Osteocyte (in vitro differentiated cells): ENCODE results near the gene ZC3H12D. TPM values are rescaled to one million over a fixed set of nuclear protein-coding genes. Genes with fewer than 3 reads are reported as not detected.
"Not testable (repeated sequence)": the region's sequence is repeated elsewhere in the genome, so short reads cannot be mapped to it uniquely, and the experiment has no call there.

ENCODE experiments used
- DNase-seq: peaks from one replicate; pipeline ENCODE4 v3.0.0; 2021; ENCODE audit warnings: mixed read lengths; ENCODE audit not compliant: unreplicated experiment; ENCODE audit errors: extremely low spot score
- H3K27ac Mint-ChIP-seq: one replicate; pipeline ENCODE4 v1.8.0; 2021; ENCODE audit warnings: mild to moderate bottlenecking, mixed read lengths; ENCODE audit not compliant: unreplicated experiment
- H3K27me3 Mint-ChIP-seq: one replicate; pipeline ENCODE4 v1.8.0; 2021; ENCODE audit warnings: mixed read lengths; ENCODE audit not compliant: unreplicated experiment
- H3K36me3 Mint-ChIP-seq: one replicate; pipeline ENCODE4 v1.8.0; 2021; ENCODE audit warnings: mixed read lengths; ENCODE audit not compliant: unreplicated experiment
- H3K4me1 Mint-ChIP-seq: one replicate; pipeline ENCODE4 v1.8.0; 2021; ENCODE audit warnings: mixed read lengths; ENCODE audit not compliant: unreplicated experiment
- H3K4me3 Mint-ChIP-seq: one replicate; pipeline ENCODE4 v1.8.0; 2021; ENCODE audit warnings: mild to moderate bottlenecking, moderate library complexity, mixed read lengths; ENCODE audit not compliant: unreplicated experiment
- H3K9me3 Mint-ChIP-seq: one replicate; pipeline ENCODE4 v1.8.0; 2021; ENCODE audit warnings: mixed read lengths; ENCODE audit not compliant: unreplicated experiment
- CTCF ChIP-seq: fragments of 200-600 bp; sonication (generic); IDR thresholded peaks from 2 replicates; pipeline ENCODE4 v1.5.0; 2021; ENCODE audit warnings: antibody characterized with exemption, mild to moderate bottlenecking, moderate library complexity
- total RNA-seq: library from RNA; stranded (reverse); gene quantifications from 2 replicates; pipeline ENCODE4 v1.2.1, GENCODE V29; 2021

The ZC3H12D gene
- total RNA-seq, 1 donor from 2014 or later: not detected

- Mint-ChIP-seq H3K36me3 (no peaks in the 10 kb centered on the region), H3K4me1 (peaks cover 3% of the 10 kb centered on the region), H3K4me3 (no peak overlapping the region), H3K9me3 (no peaks in the 10 kb centered on the region), H3K27ac (no peak overlapping the region), H3K27me3 (no peaks in the 10 kb centered on the region)
- no peak for DNase-seq
- TF ChIP-seq CTCF: no peak
Observed at GRCh38 chr6:149446791-149447376, 37.9 kb downstream of the ZC3H12D start.

- Mint-ChIP-seq H3K4me3 (no peak overlapping the region), H3K9me3 (no peaks in the 10 kb centered on the region), H3K36me3 (no peaks in the 10 kb centered on the region), H3K27ac (no peak overlapping the region), H3K4me1 (peaks cover 7% of the 10 kb centered on the region), H3K27me3 (no peaks in the 10 kb centered on the region)
- DNase-seq: no peak
- TF ChIP-seq CTCF: no peak
Observed at GRCh38 chr6:149445573-149445972, 39.2 kb downstream of the ZC3H12D start.

- no peak for DNase-seq
- Mint-ChIP-seq H3K4me3 (no peak overlapping the region), H3K27ac (no peak overlapping the region), H3K4me1 (peaks cover 7% of the 10 kb centered on the region), H3K9me3 (no peaks in the 10 kb centered on the region), H3K36me3 (no peaks in the 10 kb centered on the region), H3K27me3 (no peaks in the 10 kb centered on the region)
- TF ChIP-seq CTCF: no peak
Observed at GRCh38 chr6:149445095-149445466, 39.7 kb downstream of the ZC3H12D start.

GRCh38 chr6:149444360-149445094 lies 40.3 kb downstream of the ZC3H12D start:
- H3K9me3 Mint-ChIP-seq, DNase-seq, H3K36me3 Mint-ChIP-seq, H3K27ac Mint-ChIP-seq, H3K4me1 Mint-ChIP-seq, H3K4me3 Mint-ChIP-seq, H3K27me3 Mint-ChIP-seq: not testable (repeated sequence)

GRCh38 chr6:149443411-149444181 lies 41.2 kb downstream of the ZC3H12D start:
- no peaks in the 10 kb centered on the region for H3K9me3 Mint-ChIP-seq
- peaks cover 7% of the 10 kb centered on the region for H3K4me1 Mint-ChIP-seq
- H3K27ac Mint-ChIP-seq: no peak overlapping the region
- H3K4me3 Mint-ChIP-seq: no peak overlapping the region
- no peaks in the 10 kb centered on the region for H3K36me3 Mint-ChIP-seq
- TF ChIP-seq CTCF: no peak
- H3K27me3 Mint-ChIP-seq: no peaks in the 10 kb centered on the region
- no peak for DNase-seq
